VCaP (cell line): Measurements from ENCODE around the gene IGF1R.

Source experiments
- H3K27ac ChIP-seq: fragments of 450-650 bp; 2 replicates; pipeline ENCODE4 v1.5.1; 2017
- CTCF ChIP-seq: fragments of 450-650 bp; conservative IDR thresholded peaks from 2 replicates; pipeline ENCODE4 v1.5.1; 2017; ENCODE audit warnings: mild to moderate bottlenecking, moderate library complexity

IGF1R gene

GRCh38 chr15:98699591-98700424 lies 51.5 kb downstream of the IGF1R start:
- TF ChIP-seq CTCF = no peak
- H3K27ac ChIP-seq = peak overlapping the region; percentile 18

- TF ChIP-seq CTCF = no peak
- 0 out of 2 replicates have a peak overlapping the region, but pooled peaks have one; percentile 18 for H3K27ac ChIP-seq
These were observed 52.2 kb downstream of the IGF1R start for GRCh38 chr15:98700519-98700918.

- peak overlapping the region; percentile 8; the same call in 1 of the 2 replicates for H3K27ac ChIP-seq
- TF ChIP-seq CTCF = no peak
These were observed 54.9 kb downstream of the IGF1R start for GRCh38 chr15:98703126-98703685.

- TF ChIP-seq CTCF = no peak
- H3K27ac ChIP-seq = no peak overlapping the region
These were observed 56.7 kb downstream of the IGF1R start for GRCh38 chr15:98705070-98705469.

- TF ChIP-seq CTCF = no peak
- no peak overlapping the region for H3K27ac ChIP-seq
These were observed 58.0 kb downstream of the IGF1R start for GRCh38 chr15:98706387-98706786.

GRCh38 chr15:98706986-98707385 lies 58.6 kb downstream of the IGF1R start:
- H3K27ac ChIP-seq = no peak overlapping the region
- no peak for TF ChIP-seq CTCF

GRCh38 chr15:98708037-98708590 lies 59.8 kb downstream of the IGF1R start:
- TF ChIP-seq CTCF = no peak
- peak overlapping the region; percentile 29; the same call in 1 of the 2 replicates for H3K27ac ChIP-seq
